A549 (cell line): Measurements from ENCODE around the gene REM2. TPM values are rescaled to one million over a fixed set of nuclear protein-coding genes. Genes with fewer than 3 reads are reported as not detected.

Experiments used
- ATAC-seq, 2 experiments: fragments of 200-7000 bp in 1 of 2; fragments of >200 bp in 1 of 2; cut with Nextera tagmentation in 1 of 2; cut with Tn5 transposase in 1 of 2; 3 replicates each; pipeline versions ENCODE4 v1.8.0 to v1.9.1; 2018 to 2020; ENCODE audit warnings: mild to moderate bottlenecking in 1 of 2, moderate library complexity in 1 of 2
- CTCF ChIA-PET: fragments of 300-600 bp; sonication (Branson Sonifier 250); formaldehyde crosslinking; extraction: SDS; loops from one replicate; lab custom pipeline; 2021; ENCODE audit warnings: antibody characterized with exemption, inconsistent platforms; lab: Yijun Ruan, JAX
- POLR2A ChIA-PET: fragments of 350-600 bp; formaldehyde crosslinking; extraction: SDS; loops from one replicate; lab custom pipeline; 2021; ENCODE audit warnings: antibody characterized with exemption, inconsistent platforms; lab: Yijun Ruan, JAX
- DNase-seq, 2 experiments: peaks; one replicate each; pipeline versions ENCODE4 v3.0.0 to v3.0.0-alpha.2; 2011 to 2016; ENCODE audit warnings: low read depth in 1 of 2, low spot score in 1 of 2
- FAIRE-seq: peaks from 2 replicates; lab custom pipeline; 2011; peaks lifted over from hg19 to GRCh38; lab: Jason Lieb, UNC
- H3K27ac ChIP-seq, 2 experiments: fragments of >200 bp; sonication (Bioruptor Twin); formaldehyde crosslinking; 3 replicates each; pipeline ENCODE4 v1.5.1; 2016 to 2017
- H3K4me1 ChIP-seq: fragments of >200 bp; sonication (Bioruptor Twin); formaldehyde crosslinking; 3 replicates; pipeline ENCODE4 v1.6.1; 2016
- H3K4me2 ChIP-seq: fragments of >200 bp; sonication (Bioruptor Twin); formaldehyde crosslinking; 3 replicates; pipeline ENCODE4 v1.6.1; 2016
- H3K4me3 ChIP-seq: fragments of >200 bp; sonication (Bioruptor Twin); formaldehyde crosslinking; 3 replicates; pipeline ENCODE4 v1.5.1; 2016
- H3K9me3 ChIP-seq: fragments of >200 bp; sonication (Bioruptor Twin); formaldehyde crosslinking; 3 replicates; pipeline ENCODE4 v1.6.1; 2016
- ATOH8 ChIP-seq: fragments of 250-450 bp; sonication (Bioruptor Pico); IDR thresholded peaks from 2 replicates; pipeline ENCODE4 v1.5.0; 2020; ENCODE audit warnings: low read depth, mild to moderate bottlenecking, moderate library complexity
- BCL3 ChIP-seq: fragments of >200 bp; sonication (Bioruptor Twin); formaldehyde crosslinking; IDR thresholded peaks from 3 replicates; pipeline ENCODE4 v1.6.1; 2016
- BHLHE40 ChIP-seq: IDR thresholded peaks from 2 replicates; pipeline ENCODE4 v1.6.1; 2012; ENCODE audit warnings: low read depth, low read length, inconsistent platforms
- CEBPB ChIP-seq, 2 experiments: fragments of >200 bp in 1 of 2; sonication (Bioruptor Twin) in 1 of 2; formaldehyde crosslinking in 1 of 2; IDR thresholded peaks; 2 replicates each; pipeline ENCODE4 v1.6.1; 2012 to 2016
- CHD2 ChIP-seq: fragments of 150-350 bp; IDR thresholded peaks from 2 replicates; pipeline ENCODE4 v1.6.1; 2014; ENCODE audit warnings: low read length; ENCODE audit not compliant: partially characterized antibody
- E2F6 ChIP-seq: IDR thresholded peaks from 2 replicates; pipeline ENCODE4 v1.6.1; 2012; ENCODE audit warnings: low read depth, borderline replicate concordance
- EHF ChIP-seq: fragments of 250-450 bp; sonication (Bioruptor Pico); IDR thresholded peaks from 2 replicates; pipeline ENCODE4 v1.5.0; 2020; ENCODE audit warnings: mild to moderate bottlenecking
- EP300 ChIP-seq, 2 experiments: fragments of >200 bp; sonication (Bioruptor Twin); formaldehyde crosslinking; IDR thresholded peaks; 2 replicates in 1 of 2; 3 replicates in 1 of 2; pipeline ENCODE4 v1.6.1; 2016 to 2017
- ESRRA ChIP-seq: fragments of 150-350 bp; IDR thresholded peaks from 2 replicates; pipeline ENCODE4 v1.6.1; 2014; ENCODE audit warnings: mild to moderate bottlenecking, low read length, borderline replicate concordance
- JUNB ChIP-seq: fragments of >200 bp; sonication (Bioruptor Twin); formaldehyde crosslinking; IDR thresholded peaks from 2 replicates; pipeline ENCODE4 v1.6.1; 2016
- MAFK ChIP-seq: fragments of 450-650 bp; IDR thresholded peaks from 2 replicates; pipeline ENCODE4 v1.6.1; 2014; ENCODE audit not compliant: partially characterized antibody
- MYC ChIP-seq: IDR thresholded peaks from 2 replicates; pipeline ENCODE4 v1.6.1; 2012; ENCODE audit warnings: mild to moderate bottlenecking, inconsistent platforms, low read length, improper control_type of control experiment, borderline replicate concordance
- NR3C1 ChIP-seq: fragments of >200 bp; sonication (Bioruptor Twin); formaldehyde crosslinking; IDR thresholded peaks from 3 replicates; pipeline ENCODE4 v1.6.1; 2017
- POLR2A ChIP-seq: IDR thresholded peaks from 2 replicates; pipeline ENCODE4 v1.6.1; 2012; ENCODE audit warnings: mild to moderate bottlenecking, low read length
- POLR2AphosphoS2 ChIP-seq: conservative IDR thresholded peaks from 2 replicates; pipeline ENCODE4 v1.6.1; 2012; ENCODE audit warnings: low read length, improper control_type of control experiment, inconsistent platforms
- RARB ChIP-seq: fragments of 250-450 bp; sonication (Bioruptor Pico); IDR thresholded peaks from 2 replicates; pipeline ENCODE4 v1.8.0; 2021; ENCODE audit warnings: mild to moderate bottlenecking, moderate library complexity
- RFX5 ChIP-seq: fragments of 450-650 bp; IDR thresholded peaks from 2 replicates; pipeline ENCODE4 v1.7.1; 2014; ENCODE audit warnings: antibody characterized with exemption, mild to moderate bottlenecking, moderate library complexity
- RNF2 ChIP-seq: fragments of 200-600 bp; sonication (generic); IDR thresholded peaks from 2 replicates; pipeline ENCODE4 v1.6.1; 2016; ENCODE audit warnings: low read depth, mild to moderate bottlenecking, antibody characterized with exemption, moderate library complexity, borderline replicate concordance
- SMC3 ChIP-seq: fragments of >200 bp; sonication (Bioruptor Twin); formaldehyde crosslinking; IDR thresholded peaks from 3 replicates; pipeline ENCODE4 v1.6.1; 2018; ENCODE audit warnings: inconsistent platforms
- SREBF2 ChIP-seq: fragments of 450-650 bp; IDR thresholded peaks from 2 replicates; pipeline ENCODE4 v1.6.1; 2014; ENCODE audit warnings: mild to moderate bottlenecking, moderate library complexity
- TP53 ChIP-seq: fragments of 250-450 bp; sonication (Bioruptor Pico); IDR thresholded peaks from 2 replicates; pipeline ENCODE4 v1.5.0; 2021; ENCODE audit warnings: mild to moderate bottlenecking, moderate library complexity
- USF2 ChIP-seq: fragments of 450-650 bp; IDR thresholded peaks from 2 replicates; pipeline ENCODE4 v1.6.1; 2014; ENCODE audit warnings: antibody characterized with exemption
- ZNF302 ChIP-seq: fragments of 250-450 bp; sonication (Bioruptor Pico); IDR thresholded peaks from 2 replicates; pipeline ENCODE4 v1.9.0; 2021; ENCODE audit warnings: inconsistent platforms, mild to moderate bottlenecking, moderate library complexity
- WGBS: methylation state at CpG from one replicate; pipeline ENCODE4 v1.1.6; 2017; ENCODE audit errors: missing lambda C conversion rate; 5-methylcytosine and 5-hydroxymethylcytosine counted together
- polyA plus RNA-seq, 4 experiments: library from polyadenylated mRNA; depleted of rRNA in 3 of 4; stranded (reverse); fragments of >200 nt; fragmentation: RNase III in 1 of 4; extraction: RNeasy Plus Mini Kit Qiagen cat#74134 plus additional on column Dnase treatment in 1 of 4; gene quantifications; 2 replicates in 3 of 4; 3 replicates in 1 of 4; pipeline ENCODE4 v1.2.3, GENCODE V29; 2011 to 2017
- TF ChIP-seq, protein P1 (sequence below): fragments of 250-450 bp; sonication (Bioruptor Pico); IDR thresholded peaks from 2 replicates; pipeline ENCODE4 v1.5.0; 2021; ENCODE audit warnings: mild to moderate bottlenecking, moderate library complexity, borderline replicate concordance
- TF ChIP-seq, protein P2 (sequence below): IDR thresholded peaks from 2 replicates; pipeline ENCODE4 v1.6.1; 2012
- TF ChIP-seq, protein P3 (sequence below): fragments of 200-600 bp; sonication (generic); IDR thresholded peaks from 2 replicates; pipeline ENCODE4 v1.6.1; 2016; ENCODE audit warnings: antibody characterized with exemption, mild to moderate bottlenecking, moderate library complexity
- TF ChIP-seq, protein P4 (sequence below): fragments of >200 bp; sonication (Bioruptor Twin); formaldehyde crosslinking; IDR thresholded peaks from 2 replicates; pipeline ENCODE4 v1.6.1; 2016

REM2 gene
- polyA plus RNA-seq, 2 of the 4 experiments (the other 2 are of a cell fraction): 0.23 to 0.31 TPM

DNA sequence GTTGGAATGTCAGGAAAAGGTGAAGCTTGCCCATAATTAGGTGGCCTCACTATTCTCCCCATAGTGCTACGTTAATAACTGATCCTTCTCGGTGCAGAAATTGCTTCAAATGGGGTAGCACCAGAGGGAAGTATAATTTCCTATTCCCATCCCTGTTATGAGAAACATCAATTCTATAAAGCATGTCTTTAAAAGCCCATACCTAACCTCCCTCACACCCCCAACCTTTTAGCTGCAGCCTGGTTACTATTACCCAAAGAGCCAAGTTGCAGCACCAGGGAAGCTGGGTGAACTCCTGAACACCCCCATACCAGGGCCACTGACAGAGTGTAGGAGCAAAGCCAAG lies 20.7 kb downstream of the REM2 start (continued):
- TF ChIP-seq TP53 (CRISPR knock-in tag) (no peak), CEBPB (IDR thresholded peaks at IDR 0.05) (no peak), RNF2 (no peak), RARB (CRISPR knock-in tag) (no peak), CHD2 (no peak), BCL3 (no peak), ZNF302 (CRISPR knock-in tag) (no peak)
- TF ChIP-seq, protein P1, sequence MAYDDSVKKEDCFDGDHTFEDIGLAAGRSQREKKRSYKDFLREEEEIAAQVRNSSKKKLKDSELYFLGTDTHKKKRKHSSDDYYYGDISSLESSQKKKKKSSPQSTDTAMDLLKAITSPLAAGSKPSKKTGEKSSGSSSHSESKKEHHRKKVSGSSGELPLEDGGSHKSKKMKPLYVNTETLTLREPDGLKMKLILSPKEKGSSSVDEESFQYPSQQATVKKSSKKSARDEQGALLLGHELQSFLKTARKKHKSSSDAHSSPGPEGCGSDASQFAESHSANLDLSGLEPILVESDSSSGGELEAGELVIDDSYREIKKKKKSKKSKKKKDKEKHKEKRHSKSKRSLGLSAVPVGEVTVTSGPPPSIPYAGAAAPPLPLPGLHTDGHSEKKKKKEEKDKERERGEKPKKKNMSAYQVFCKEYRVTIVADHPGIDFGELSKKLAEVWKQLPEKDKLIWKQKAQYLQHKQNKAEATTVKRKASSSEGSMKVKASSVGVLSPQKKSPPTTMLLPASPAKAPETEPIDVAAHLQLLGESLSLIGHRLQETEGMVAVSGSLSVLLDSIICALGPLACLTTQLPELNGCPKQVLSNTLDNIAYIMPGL (CRISPR knock-in tag): no peak

GRCh38 chr14:22905627-22906026 lies 22.6 kb downstream of the REM2 start:
- FAIRE-seq: no peak
- POLR2A ChIA-PET: interaction anchor here (0.6 to 1.1 kb wide), 2 partner anchors 13 to 193 kb away, joined by 3 to 6 read pairs; partner anchors contain the start of gene RBM23

GRCh38 chr14:22906073-22906472 lies 23.1 kb downstream of the REM2 start:
- DNase-seq (no peak), FAIRE-seq (no peak), ATAC-seq (no peak)
- ChIA-PET CTCF (interaction anchor here (1.0 to 1.4 kb wide), 2 partner anchors 9 to 83 kb away, joined by 4 to 5 read pairs; no protein-coding TSS in a partner anchor), POLR2A (no interaction called here)
- H3K27ac ChIP-seq: no peak overlapping the region
- H3K9me3 ChIP-seq: no peaks in the 10 kb centered on the region
- H3K4me2 ChIP-seq: no peak overlapping the region
- no peak overlapping the region for H3K4me3 ChIP-seq
- 94% methylated on average over 20 of the region's 20 CpGs for WGBS
- no peaks in the 10 kb centered on the region for H3K4me1 ChIP-seq
- no peak for TF ChIP-seq EP300 (IDR thresholded peaks at IDR 0.05)
- no peak for TF ChIP-seq USF2
- no peak for TF ChIP-seq E2F6
- no peak for TF ChIP-seq SMC3
- TF ChIP-seq, protein P2, sequence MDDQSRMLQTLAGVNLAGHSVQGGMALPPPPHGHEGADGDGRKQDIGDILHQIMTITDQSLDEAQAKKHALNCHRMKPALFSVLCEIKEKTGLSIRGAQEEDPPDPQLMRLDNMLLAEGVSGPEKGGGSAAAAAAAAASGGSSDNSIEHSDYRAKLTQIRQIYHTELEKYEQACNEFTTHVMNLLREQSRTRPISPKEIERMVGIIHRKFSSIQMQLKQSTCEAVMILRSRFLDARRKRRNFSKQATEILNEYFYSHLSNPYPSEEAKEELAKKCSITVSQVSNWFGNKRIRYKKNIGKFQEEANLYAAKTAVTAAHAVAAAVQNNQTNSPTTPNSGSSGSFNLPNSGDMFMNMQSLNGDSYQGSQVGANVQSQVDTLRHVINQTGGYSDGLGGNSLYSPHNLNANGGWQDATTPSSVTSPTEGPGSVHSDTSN: no peak
- TF ChIP-seq SREBF2: no peak
- no peak for TF ChIP-seq MAFK
- TF ChIP-seq ESRRA: no peak
- TF ChIP-seq BHLHE40: no peak
- no peak for TF ChIP-seq NR3C1
- TF ChIP-seq RFX5: no peak
- TF ChIP-seq, protein P3, sequence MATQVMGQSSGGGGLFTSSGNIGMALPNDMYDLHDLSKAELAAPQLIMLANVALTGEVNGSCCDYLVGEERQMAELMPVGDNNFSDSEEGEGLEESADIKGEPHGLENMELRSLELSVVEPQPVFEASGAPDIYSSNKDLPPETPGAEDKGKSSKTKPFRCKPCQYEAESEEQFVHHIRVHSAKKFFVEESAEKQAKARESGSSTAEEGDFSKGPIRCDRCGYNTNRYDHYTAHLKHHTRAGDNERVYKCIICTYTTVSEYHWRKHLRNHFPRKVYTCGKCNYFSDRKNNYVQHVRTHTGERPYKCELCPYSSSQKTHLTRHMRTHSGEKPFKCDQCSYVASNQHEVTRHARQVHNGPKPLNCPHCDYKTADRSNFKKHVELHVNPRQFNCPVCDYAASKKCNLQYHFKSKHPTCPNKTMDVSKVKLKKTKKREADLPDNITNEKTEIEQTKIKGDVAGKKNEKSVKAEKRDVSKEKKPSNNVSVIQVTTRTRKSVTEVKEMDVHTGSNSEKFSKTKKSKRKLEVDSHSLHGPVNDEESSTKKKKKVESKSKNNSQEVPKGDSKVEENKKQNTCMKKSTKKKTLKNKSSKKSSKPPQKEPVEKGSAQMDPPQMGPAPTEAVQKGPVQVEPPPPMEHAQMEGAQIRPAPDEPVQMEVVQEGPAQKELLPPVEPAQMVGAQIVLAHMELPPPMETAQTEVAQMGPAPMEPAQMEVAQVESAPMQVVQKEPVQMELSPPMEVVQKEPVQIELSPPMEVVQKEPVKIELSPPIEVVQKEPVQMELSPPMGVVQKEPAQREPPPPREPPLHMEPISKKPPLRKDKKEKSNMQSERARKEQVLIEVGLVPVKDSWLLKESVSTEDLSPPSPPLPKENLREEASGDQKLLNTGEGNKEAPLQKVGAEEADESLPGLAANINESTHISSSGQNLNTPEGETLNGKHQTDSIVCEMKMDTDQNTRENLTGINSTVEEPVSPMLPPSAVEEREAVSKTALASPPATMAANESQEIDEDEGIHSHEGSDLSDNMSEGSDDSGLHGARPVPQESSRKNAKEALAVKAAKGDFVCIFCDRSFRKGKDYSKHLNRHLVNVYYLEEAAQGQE: no peak

More at GRCh38 chr14:22905627-22906026, 22.6 kb downstream of the REM2 start:
- Histone ChIP-seq H3K4me2 (no peak overlapping the region), H3K4me3 (no peak overlapping the region), H3K9me3 (no peaks in the 10 kb centered on the region), H3K27ac (no peak overlapping the region), H3K4me1 (no peaks in the 10 kb centered on the region)
- DNase-seq (no peak), ATAC-seq (no peak)
- WGBS: 95% methylated on average over 4 of the region's 4 CpGs
- TF ChIP-seq, protein P4, sequence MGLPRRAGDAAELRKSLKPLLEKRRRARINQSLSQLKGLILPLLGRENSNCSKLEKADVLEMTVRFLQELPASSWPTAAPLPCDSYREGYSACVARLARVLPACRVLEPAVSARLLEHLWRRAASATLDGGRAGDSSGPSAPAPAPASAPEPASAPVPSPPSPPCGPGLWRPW: no peak
- TF ChIP-seq RNF2 (no peak), MYC (no peak), POLR2AphosphoS2 (no peak), JUNB (no peak), ATOH8 (CRISPR knock-in tag) (no peak), POLR2A (no peak), EHF (CRISPR knock-in tag) (no peak)
- CTCF ChIA-PET: interaction anchor here (1.0 to 1.4 kb wide), 4 partner anchors 10 to 83 kb away, joined by 3 to 5 read pairs (median 4); no protein-coding TSS in a partner anchor
